Measurements from ENCODE around the gene TBC1D2. TPM values are rescaled to one million over a fixed set of nuclear protein-coding genes. Genes with fewer than 3 reads are reported as not detected.
A peak's percentile ranks its signal among the peaks of the same experiment; 100 is the strongest.

Gene TBC1D2
- total and polyA plus RNA-seq, 7 donors: 1.3 to 2.9 (median 2.1) TPM

- Histone ChIP-seq H3K9me3 (no peaks in the 10 kb centered on the region), H3K27ac (no peak overlapping the region), H3K36me3 (ENCODE audit: insufficient read depth in 1 of 2, low read depth in 1 of 2) (peaks cover 0 to 23% of the 10 kb centered on the region in 2 donors), H3K4me1 (peaks cover 18% of the 10 kb centered on the region), H3K27me3 (ENCODE audit: insufficient read depth in 3 of 3, low read length in 2 of 3) (no peaks in the 10 kb centered on the region), H3K4me3 (no peak overlapping the region)
- intact Hi-C loops (cut with DNase I): loop anchor here in 1 of 2 donors (5.0 kb wide), 1 partner anchor 37 kb away; no protein-coding TSS in a partner anchor
- ATAC-seq: no peak
- TF ChIP-seq CTCF (IDR thresholded peaks at IDR 0.05): no peak
- DNase-seq: no peak
- 89 to 92% (median 91%) methylated on average over 6 of the region's 6 CpGs for WGBS, 3 donors
These were observed 30.4 kb downstream of the TBC1D2 start for GRCh38 chr9:98225015-98225442.

GRCh38 chr9:98222885-98223691, 32.4 kb downstream of the TBC1D2 start:
- ATAC-seq: no peak

GRCh38 chr9:98220911-98221310, 34.5 kb downstream of the TBC1D2 start:
- no peaks in the 10 kb centered on the region for H3K27me3 ChIP-seq (ENCODE audit: insufficient read depth in 3 of 3, low read length in 2 of 3)
- DNase-seq (peak in 1 of 2 donors; percentile 39), ATAC-seq (no peak)
- no peak overlapping the region for H3K27ac ChIP-seq
- no peaks in the 10 kb centered on the region for H3K9me3 ChIP-seq
- H3K4me1 ChIP-seq: peaks cover under 1% of the 10 kb centered on the region
- no peak overlapping the region for H3K4me3 ChIP-seq
- WGBS, 3 donors: 90 to 96% (median 94%) methylated on average over 21 of the region's 21 CpGs
- no peak for TF ChIP-seq CTCF (IDR thresholded peaks at IDR 0.05)
- H3K36me3 ChIP-seq (ENCODE audit: insufficient read depth in 1 of 2, low read depth in 1 of 2): peaks cover 0 to 28% of the 10 kb centered on the region in 2 donors
- intact Hi-C loops (cut with DNase I): no loop called here

More at GRCh38 chr9:98222885-98223691, 32.4 kb downstream of the TBC1D2 start:
- no peak for DNase-seq
- H3K4me1 ChIP-seq: peaks cover 18% of the 10 kb centered on the region
- WGBS, 3 donors: 61 to 76% (median 64%) methylated on average over 5 of the region's 5 CpGs
- peaks cover 0 to 23% of the 10 kb centered on the region in 2 donors for H3K36me3 ChIP-seq (ENCODE audit: insufficient read depth in 1 of 2, low read depth in 1 of 2)
- no peak overlapping the region for H3K4me3 ChIP-seq
- no peak for TF ChIP-seq CTCF (IDR thresholded peaks at IDR 0.05)
- H3K9me3 ChIP-seq: no peaks in the 10 kb centered on the region
- H3K27ac ChIP-seq: no peak overlapping the region
- intact Hi-C loops (cut with DNase I): no loop called here
- H3K27me3 ChIP-seq (ENCODE audit: insufficient read depth in 3 of 3, low read length in 2 of 3): no peaks in the 10 kb centered on the region

- H3K9me3 ChIP-seq: no peaks in the 10 kb centered on the region
- no peaks in the 10 kb centered on the region for H3K4me1 ChIP-seq
- DNase-seq: peak in 1 of 2 donors; percentile 15
- no peaks in the 10 kb centered on the region for H3K27me3 ChIP-seq (ENCODE audit: insufficient read depth in 3 of 3, low read length in 2 of 3)
- TF ChIP-seq CTCF (IDR thresholded peaks at IDR 0.05): no peak
- ATAC-seq: no peak
- H3K4me3 ChIP-seq: no peak overlapping the region
- intact Hi-C loops (cut with DNase I): no loop called here
- WGBS, 3 donors: 93 to 96% (median 93%) methylated on average over 11 of the region's 11 CpGs
- H3K36me3 ChIP-seq (ENCODE audit: insufficient read depth in 1 of 2, low read depth in 1 of 2): peaks cover 0 to 28% of the 10 kb centered on the region in 2 donors
- no peak overlapping the region for H3K27ac ChIP-seq
These were observed 35.6 kb downstream of the TBC1D2 start for GRCh38 chr9:98219794-98220370.
